CD14-positive monocyte (primary cell): ENCODE data around the gene LRRC73. TPM values are rescaled to one million over a fixed set of nuclear protein-coding genes. Genes with fewer than 3 reads are reported as not detected.

ENCODE experiments used
- DNase-seq, 3 donors: peaks; one replicate each; pipeline ENCODE4 v3.0.0-alpha.2; 2011 to 2022
- H2AFZ ChIP-seq: 2 replicates; pipeline ENCODE4 v1.6.0; 2012; ENCODE audit warnings: mild to moderate bottlenecking, low read depth, low read length, inconsistent platforms; ENCODE audit not compliant: insufficient read depth, poor library complexity, severe bottlenecking
- H3K27ac ChIP-seq, 2 donors: 1 replicate in 1 of 2; 2 replicates in 1 of 2; pipeline ENCODE4 v1.5.1; 2012 to 2013; ENCODE audit warnings: low read length in 2 of 2, control low read depth in 1 of 2, inconsistent platforms in 1 of 2, low read depth in 1 of 2, mild to moderate bottlenecking in 1 of 2
- H3K27me3 ChIP-seq, 2 donors: one replicate each; pipeline versions ENCODE4 v1.6.0 to v1.6.1; 2011 to 2013; ENCODE audit warnings: low read length in 2 of 2; ENCODE audit not compliant: control insufficient read depth in 2 of 2, insufficient read depth in 2 of 2
- H3K36me3 ChIP-seq, 2 donors: replicated peaks in 1 of 2; 1 replicate in 1 of 2; 2 replicates in 1 of 2; pipeline versions ENCODE4 v1.5.1 to v1.6.1; 2012 to 2013; ENCODE audit warnings: low read length in 2 of 2, control low read depth in 1 of 2, inconsistent platforms in 1 of 2, mild to moderate bottlenecking in 1 of 2; ENCODE audit not compliant: insufficient read depth in 2 of 2, control insufficient read depth in 1 of 2
- H3K4me1 ChIP-seq, 2 donors: 1 replicate in 1 of 2; 2 replicates in 1 of 2; pipeline versions ENCODE4 v1.5.1 to v1.6.1; 2012 to 2013; ENCODE audit warnings: low read length in 2 of 2, control low read depth in 1 of 2, inconsistent platforms in 1 of 2, mild to moderate bottlenecking in 1 of 2, moderate library complexity in 1 of 2; ENCODE audit not compliant: insufficient read depth in 2 of 2, control insufficient read depth in 1 of 2
- H3K4me2 ChIP-seq: replicated peaks from 2 replicates; pipeline ENCODE3; 2012; ENCODE audit warnings: low read length, moderate library complexity, mild to moderate bottlenecking; ENCODE audit not compliant: poor library complexity, severe bottlenecking; ENCODE audit errors: extremely low read depth
- H3K4me3 ChIP-seq, 3 experiments: fragments of 200-600 bp in 1 of 3; sonication (generic) in 1 of 3; replicated peaks in 1 of 3; 1 replicate in 2 of 3; 2 replicates in 1 of 3; pipeline ENCODE4 v1.5.1; 2011 to 2013; ENCODE audit warnings: low read length in 3 of 3, mild to moderate bottlenecking in 3 of 3, control low read depth in 2 of 3, low read depth in 2 of 3, inconsistent platforms in 1 of 3, moderate library complexity in 1 of 3
- H3K79me2 ChIP-seq: 2 replicates; pipeline ENCODE4 v1.6.0; 2012; ENCODE audit warnings: mild to moderate bottlenecking, control low read depth, inconsistent platforms, low read length, moderate library complexity; ENCODE audit not compliant: insufficient read depth
- H3K9ac ChIP-seq: 2 replicates; pipeline ENCODE4 v1.6.0; 2017; ENCODE audit warnings: low read length, mild to moderate bottlenecking; ENCODE audit not compliant: insufficient read depth, poor library complexity, severe bottlenecking
- H3K9me3 ChIP-seq, 2 donors: replicated peaks in 1 of 2; 1 replicate in 1 of 2; 2 replicates in 1 of 2; pipeline versions ENCODE4 v1.5.1 to v1.6.1; 2012 to 2013; ENCODE audit warnings: low read length in 2 of 2, control low read depth in 1 of 2; ENCODE audit not compliant: control insufficient read depth in 1 of 2, insufficient read depth in 1 of 2
- H4K20me1 ChIP-seq: 2 replicates; pipeline ENCODE4 v1.6.0; 2012; ENCODE audit warnings: mild to moderate bottlenecking, low read length, control low read depth, moderate library complexity; ENCODE audit not compliant: insufficient read depth
- H3K27ac Mint-ChIP-seq, 7 donors: one replicate each; pipeline ENCODE4 v1.8.0; 2020; ENCODE audit warnings: mild to moderate bottlenecking in 7 of 7, mixed read lengths in 7 of 7, moderate library complexity in 6 of 7, inconsistent platforms in 2 of 7
- H3K27me3 Mint-ChIP-seq, 3 donors: one replicate each; pipeline ENCODE4 v1.8.0; 2021 to 2022; ENCODE audit warnings: low read depth in 3 of 3, mild to moderate bottlenecking in 3 of 3, mixed read lengths in 3 of 3, moderate library complexity in 3 of 3, inconsistent platforms in 1 of 3
- H3K36me3 Mint-ChIP-seq, 2 donors: one replicate each; pipeline ENCODE4 v1.8.0; 2020; ENCODE audit warnings: mixed read lengths in 2 of 2, inconsistent platforms in 1 of 2, mild to moderate bottlenecking in 1 of 2
- H3K4me1 Mint-ChIP-seq: one replicate; pipeline ENCODE4 v1.8.0; 2020; ENCODE audit warnings: mild to moderate bottlenecking, mixed read lengths
- H3K4me3 Mint-ChIP-seq, 2 donors: one replicate each; pipeline ENCODE4 v1.8.0; 2020; ENCODE audit warnings: mild to moderate bottlenecking in 2 of 2, mixed read lengths in 2 of 2, moderate library complexity in 1 of 2
- H3K9me3 Mint-ChIP-seq, 7 donors: one replicate each; pipeline ENCODE4 v1.8.0; 2020 to 2022; ENCODE audit warnings: mixed read lengths in 7 of 7, mild to moderate bottlenecking in 6 of 7, moderate library complexity in 6 of 7, inconsistent platforms in 2 of 7
- WGBS: methylation state at CpG from one replicate; pipeline ENCODE4 v1.1.5; 2013; ENCODE audit warnings: missing lambda C conversion rate; ENCODE audit not compliant: insufficient coverage; 5-methylcytosine and 5-hydroxymethylcytosine counted together
- intact Hi-C, 2 donors: fragments of 100-400 bp; cut with micrococcal nuclease; formaldehyde crosslinking; loops; one replicate each; pipeline versions ENCODE4 v1.15.0 to v1.15.1; 2023
- polyA plus RNA-seq, 3 donors: library from polyadenylated mRNA; depleted of rRNA in 1 of 3; unstranded in 2 of 3; stranded (reverse) in 1 of 3; fragments of 300-500 nt in 2 of 3; fragments of >200 nt in 1 of 3; fragmentation: Illumina TruSeq in 2 of 3; gene quantifications; 1 replicate in 2 of 3; 2 replicates in 1 of 3; pipeline ENCODE4 v1.2.3, GENCODE V29; 2012 to 2021
- TF ChIP-seq, protein P1 (sequence below): fragments of 200-600 bp; IDR thresholded peaks from one replicate; pipeline ENCODE4 v1.8.0; 2022; ENCODE audit warnings: antibody characterized with exemption, mild to moderate bottlenecking

The LRRC73 gene
- polyA plus RNA-seq, 3 donors = not detected

DNA sequence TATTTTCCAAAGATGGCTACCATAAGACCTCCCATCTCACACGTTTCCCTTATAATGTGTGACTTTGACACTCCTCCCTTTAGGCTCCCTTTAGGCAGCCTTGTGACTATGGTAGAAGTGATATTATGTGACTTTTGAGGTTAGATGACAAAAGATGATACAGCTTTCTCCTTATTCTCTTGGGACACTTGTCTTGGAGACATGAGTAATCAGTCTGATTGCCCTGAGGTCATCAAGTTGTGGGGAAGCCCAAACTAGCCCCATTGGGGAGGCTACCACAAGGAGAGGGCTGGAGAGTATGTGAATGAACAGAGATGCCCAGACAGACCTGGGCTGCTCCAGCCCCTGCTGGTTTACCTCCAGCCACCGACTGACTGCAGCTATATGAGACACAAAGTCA lies 44.2 kb downstream of the LRRC73 start:
- H3K36me3 ChIP-seq = no peaks in the 10 kb centered on the region
- DNase-seq = peak in 1 of 3 donors; percentile 56
- no peaks in the 10 kb centered on the region for H4K20me1 ChIP-seq
- no peak overlapping the region for H3K27ac Mint-ChIP-seq
- peaks cover 27 to 42% (median 34%) of the 10 kb centered on the region in 3 donors for H3K27me3 Mint-ChIP-seq
- TF ChIP-seq, protein P1, sequence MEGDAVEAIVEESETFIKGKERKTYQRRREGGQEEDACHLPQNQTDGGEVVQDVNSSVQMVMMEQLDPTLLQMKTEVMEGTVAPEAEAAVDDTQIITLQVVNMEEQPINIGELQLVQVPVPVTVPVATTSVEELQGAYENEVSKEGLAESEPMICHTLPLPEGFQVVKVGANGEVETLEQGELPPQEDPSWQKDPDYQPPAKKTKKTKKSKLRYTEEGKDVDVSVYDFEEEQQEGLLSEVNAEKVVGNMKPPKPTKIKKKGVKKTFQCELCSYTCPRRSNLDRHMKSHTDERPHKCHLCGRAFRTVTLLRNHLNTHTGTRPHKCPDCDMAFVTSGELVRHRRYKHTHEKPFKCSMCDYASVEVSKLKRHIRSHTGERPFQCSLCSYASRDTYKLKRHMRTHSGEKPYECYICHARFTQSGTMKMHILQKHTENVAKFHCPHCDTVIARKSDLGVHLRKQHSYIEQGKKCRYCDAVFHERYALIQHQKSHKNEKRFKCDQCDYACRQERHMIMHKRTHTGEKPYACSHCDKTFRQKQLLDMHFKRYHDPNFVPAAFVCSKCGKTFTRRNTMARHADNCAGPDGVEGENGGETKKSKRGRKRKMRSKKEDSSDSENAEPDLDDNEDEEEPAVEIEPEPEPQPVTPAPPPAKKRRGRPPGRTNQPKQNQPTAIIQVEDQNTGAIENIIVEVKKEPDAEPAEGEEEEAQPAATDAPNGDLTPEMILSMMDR = no peak
- H3K9me3 ChIP-seq = no peaks in the 10 kb centered on the region
- no peaks in the 10 kb centered on the region for H3K4me1 ChIP-seq
- no peak overlapping the region for H3K4me2 ChIP-seq
- no peak overlapping the region for H2AFZ ChIP-seq
- no peak overlapping the region for H3K4me3 Mint-ChIP-seq
- no peaks in the 10 kb centered on the region for H3K79me2 ChIP-seq
- 80% methylated on average over 1 of the region's 2 CpGs for whole genome bisulfite sequencing
- peaks cover 0 to 10% of the 10 kb centered on the region in 2 donors for H3K27me3 ChIP-seq
- no peak overlapping the region for H3K9ac ChIP-seq
- no peaks in the 10 kb centered on the region for H3K4me1 Mint-ChIP-seq
- H3K4me3 ChIP-seq = no peak overlapping the region
- H3K36me3 Mint-ChIP-seq = no peaks in the 10 kb centered on the region
- peaks cover 0 to 3% (median 0%) of the 10 kb centered on the region in 7 donors for H3K9me3 Mint-ChIP-seq
- no peak overlapping the region for H3K27ac ChIP-seq
- intact Hi-C loops = no loop called here

DNA sequence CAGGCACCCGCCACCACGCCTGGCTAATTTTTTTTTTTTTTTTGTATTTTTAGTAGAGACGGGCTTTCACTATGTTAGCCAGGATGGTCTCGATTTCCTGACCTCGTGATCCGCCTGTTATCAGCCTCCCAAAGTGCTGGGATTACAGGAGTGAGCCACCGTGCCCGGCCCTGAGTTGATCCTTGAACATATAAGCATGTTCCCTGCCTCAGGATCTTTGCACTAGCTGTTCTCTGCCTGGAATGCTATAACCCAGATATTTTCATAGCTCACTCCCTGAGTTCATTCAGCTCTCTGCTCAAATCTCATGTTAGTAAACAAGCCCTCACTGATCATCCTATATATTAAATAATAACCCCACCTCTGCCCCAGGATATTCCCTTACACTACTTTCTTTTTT lies 45.8 kb downstream of the LRRC73 start:
- 96% methylated on average over 5 of the region's 8 CpGs for WGBS
- Histone ChIP-seq H3K4me3 (no peak overlapping the region), H3K4me2 (no peak overlapping the region), H3K9ac (no peak overlapping the region), H3K4me1 (no peaks in the 10 kb centered on the region), H2AFZ (no peak overlapping the region), H3K9me3 (no peaks in the 10 kb centered on the region), H3K27me3 (peaks cover 0 to 10% of the 10 kb centered on the region in 2 donors), H3K27ac (no peak overlapping the region), H4K20me1 (no peaks in the 10 kb centered on the region), H3K36me3 (no peaks in the 10 kb centered on the region), H3K79me2 (no peaks in the 10 kb centered on the region)
- Mint-ChIP-seq H3K27me3 (peaks cover 29 to 44% (median 31%) of the 10 kb centered on the region in 3 donors), H3K4me1 (no peaks in the 10 kb centered on the region), H3K9me3 (peaks cover 0 to 2% (median 0%) of the 10 kb centered on the region in 7 donors), H3K4me3 (no peak overlapping the region), H3K27ac (no peak overlapping the region), H3K36me3 (no peaks in the 10 kb centered on the region)
- TF ChIP-seq, protein P1 = no peak
- intact Hi-C loops = no loop called here
- DNase-seq = no peak
